HG03457 (cell line): ENCODE results near the gene ZC3H12C.
"Not testable (repeated sequence)": the region's sequence is repeated elsewhere in the genome, so short reads cannot be mapped to it uniquely, and the experiment has no call there.

Experiments
- ATAC-seq: cut with Tn5 transposase; IDR thresholded peaks from one replicate; pipeline ENCODE4 v1.9.1; 2021; ENCODE audit warnings: moderate number of reproducible peaks; ENCODE audit not compliant: unreplicated experiment

The ZC3H12C gene

GRCh38 chr11:110176366-110177085, 83.3 kb downstream of the ZC3H12C start:
- no peak for ATAC-seq

- no peak for ATAC-seq
These were observed 83.9 kb downstream of the ZC3H12C start for GRCh38 chr11:110177086-110177456.

DNA sequence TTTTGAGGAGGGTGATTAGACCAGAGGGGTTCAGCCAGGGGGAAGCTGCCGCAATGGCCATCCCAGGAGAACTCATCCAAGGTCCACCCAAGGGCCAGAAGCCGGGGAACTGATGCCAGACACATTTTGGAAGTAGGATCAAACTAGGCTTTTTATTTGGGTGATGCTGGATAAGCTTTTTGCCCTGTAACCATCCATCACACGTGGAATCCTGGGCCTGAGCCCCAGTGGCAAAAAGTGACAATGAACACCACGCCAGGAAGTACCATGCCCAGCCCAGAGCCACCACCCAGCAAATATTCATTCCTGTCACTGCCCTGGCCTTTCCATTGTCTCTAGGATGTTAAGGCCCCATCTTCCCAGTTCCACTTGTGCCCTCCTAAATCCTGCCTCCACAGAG, 85.9 kb downstream of the ZC3H12C start:
- no peak for ATAC-seq

GRCh38 chr11:110182886-110183285, 89.7 kb downstream of the ZC3H12C start:
- ATAC-seq: no peak

- ATAC-seq: no peak
These were observed 91.3 kb downstream of the ZC3H12C start for GRCh38 chr11:110184456-110184855.

DNA sequence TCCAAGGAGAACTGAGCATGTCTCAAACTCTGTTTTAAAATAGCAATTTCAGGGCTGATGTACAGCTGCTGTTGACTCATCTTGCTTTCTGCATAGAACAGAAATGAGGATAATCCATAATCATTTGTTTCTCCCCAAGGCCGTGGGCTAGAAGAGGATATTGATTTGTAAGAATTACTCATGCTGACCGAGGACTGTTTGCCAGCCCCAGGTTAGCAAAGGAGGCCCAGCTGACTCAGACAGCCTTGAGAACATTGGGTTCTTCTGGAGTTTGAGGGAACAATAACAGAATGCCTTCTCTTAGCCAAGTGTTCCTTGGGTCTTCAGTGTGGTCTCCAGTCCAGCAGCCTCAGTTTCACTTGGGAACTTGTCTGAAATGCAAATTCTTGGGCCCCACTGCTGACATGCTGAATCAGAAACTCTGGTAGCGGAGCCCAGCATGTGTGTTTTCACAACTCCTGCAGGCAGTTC, 92.0 kb downstream of the ZC3H12C start:
- ATAC-seq: no peak

DNA sequence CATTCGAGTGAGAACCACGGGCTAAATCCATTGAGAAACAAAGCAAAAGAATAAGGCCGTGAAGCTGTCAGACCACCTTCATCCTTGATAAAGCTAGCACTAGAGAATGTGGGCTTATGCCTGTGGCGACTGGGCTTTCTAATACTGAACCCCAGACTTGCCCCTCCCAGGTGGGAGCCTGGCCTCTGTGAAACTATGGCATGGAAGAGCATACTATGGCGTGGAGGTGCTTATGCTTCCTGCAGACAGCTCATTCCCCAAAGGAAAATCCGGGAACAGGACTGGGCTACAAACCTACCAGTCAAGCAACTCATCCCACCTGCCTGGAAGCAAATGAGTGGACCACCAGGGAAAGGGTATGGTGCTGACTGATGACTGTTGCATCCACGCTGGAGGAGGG, 92.4 kb downstream of the ZC3H12C start:
- no peak for ATAC-seq

DNA sequence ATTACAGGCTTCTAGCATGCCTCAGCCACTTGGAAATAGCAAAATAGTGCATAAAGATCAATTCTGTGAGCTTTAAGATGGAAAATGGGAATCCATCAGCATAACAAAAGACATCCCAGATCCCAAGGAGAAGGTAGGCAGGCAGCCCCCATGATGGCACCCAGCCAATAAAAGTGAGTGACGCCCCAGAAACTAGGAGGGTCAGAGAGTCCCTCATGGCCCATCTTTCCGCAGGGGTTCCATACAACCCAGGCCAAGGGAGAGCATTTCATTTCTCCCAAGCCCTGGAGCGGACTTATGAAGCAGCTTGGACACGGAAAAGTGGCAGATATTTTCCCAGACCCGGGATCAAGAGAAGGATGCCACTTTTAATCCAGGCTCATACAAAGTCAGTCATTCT, 93.3 kb downstream of the ZC3H12C start:
- ATAC-seq: no peak

DNA sequence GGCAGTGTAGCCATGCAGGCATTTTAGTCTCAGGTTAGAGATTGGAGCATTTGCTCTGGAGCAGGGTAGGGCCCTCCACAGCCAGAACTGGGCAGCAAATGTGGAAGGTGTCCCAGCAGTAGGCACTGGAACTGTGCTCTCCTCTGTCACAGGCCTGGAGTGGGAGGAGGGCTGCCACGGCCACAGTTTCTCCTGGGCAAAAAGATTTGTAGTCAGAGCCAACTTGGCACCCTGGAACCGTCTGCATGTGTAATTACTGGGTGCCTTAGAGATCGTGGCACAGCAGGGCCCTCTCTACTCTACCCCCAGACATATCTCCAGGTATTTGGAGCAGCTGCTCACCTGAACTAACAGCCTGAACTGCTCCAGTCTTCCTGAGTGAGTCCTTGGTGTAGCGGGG, 93.7 kb downstream of the ZC3H12C start:
- ATAC-seq: no peak

GRCh38 chr11:110187731-110188130, 94.5 kb downstream of the ZC3H12C start:
- ATAC-seq: no peak

DNA sequence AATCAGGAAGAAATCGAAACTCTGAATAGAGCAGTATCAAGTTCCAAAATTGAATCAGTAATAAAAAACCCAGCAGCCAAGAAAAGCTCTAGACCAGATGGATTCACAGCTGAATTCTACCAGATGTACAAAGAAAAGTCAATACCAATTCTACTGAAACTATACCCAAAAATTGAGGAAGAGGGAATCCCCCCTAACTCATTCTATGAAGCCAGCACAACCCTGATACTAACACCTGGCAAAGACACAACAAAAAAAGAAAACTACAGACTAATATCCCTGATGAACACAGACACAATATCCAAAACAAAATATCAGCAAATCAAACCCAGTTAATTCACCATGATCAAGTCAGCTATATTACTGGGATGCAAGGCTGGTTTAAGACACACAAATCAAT, 97.7 kb downstream of the ZC3H12C start:
- ATAC-seq: no peak

- not testable (repeated sequence) for ATAC-seq
These were observed 99.6 kb downstream of the ZC3H12C start for GRCh38 chr11:110192604-110193282.

GRCh38 chr11:110194211-110194766, 101.1 kb downstream of the ZC3H12C start:
- not testable (repeated sequence) for ATAC-seq

- no peak for ATAC-seq
These were observed 103.1 kb downstream of the ZC3H12C start for GRCh38 chr11:110196241-110196754.

DNA sequence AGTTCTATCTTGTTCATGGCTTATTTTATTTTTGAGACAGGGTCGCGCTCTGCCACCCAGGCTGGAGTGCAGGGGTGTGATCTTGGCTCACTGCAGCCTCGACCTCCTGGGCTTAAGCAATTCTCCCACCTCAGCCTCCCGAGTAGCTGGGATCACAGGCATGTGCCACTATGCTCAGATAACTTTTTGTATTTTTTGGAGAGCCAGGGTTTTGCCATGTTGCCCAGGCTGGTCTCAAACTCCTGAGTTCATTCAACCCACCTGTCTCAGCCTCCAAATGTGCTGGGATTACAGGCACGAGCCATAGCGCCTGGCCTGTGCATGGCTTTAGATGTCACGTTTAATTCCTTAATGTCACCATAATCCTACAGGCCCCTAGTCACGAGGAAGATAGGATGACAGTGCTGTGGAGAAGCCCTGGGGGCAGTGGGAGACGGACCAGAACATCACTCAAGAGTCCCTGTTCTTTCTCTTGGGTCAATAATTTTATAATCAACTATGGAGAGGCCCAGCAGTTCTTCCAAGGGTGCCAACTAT, 103.8 kb downstream of the ZC3H12C start:
- no peak for ATAC-seq

- no peak for ATAC-seq
These were observed 105.0 kb downstream of the ZC3H12C start for GRCh38 chr11:110198031-110198729.

DNA sequence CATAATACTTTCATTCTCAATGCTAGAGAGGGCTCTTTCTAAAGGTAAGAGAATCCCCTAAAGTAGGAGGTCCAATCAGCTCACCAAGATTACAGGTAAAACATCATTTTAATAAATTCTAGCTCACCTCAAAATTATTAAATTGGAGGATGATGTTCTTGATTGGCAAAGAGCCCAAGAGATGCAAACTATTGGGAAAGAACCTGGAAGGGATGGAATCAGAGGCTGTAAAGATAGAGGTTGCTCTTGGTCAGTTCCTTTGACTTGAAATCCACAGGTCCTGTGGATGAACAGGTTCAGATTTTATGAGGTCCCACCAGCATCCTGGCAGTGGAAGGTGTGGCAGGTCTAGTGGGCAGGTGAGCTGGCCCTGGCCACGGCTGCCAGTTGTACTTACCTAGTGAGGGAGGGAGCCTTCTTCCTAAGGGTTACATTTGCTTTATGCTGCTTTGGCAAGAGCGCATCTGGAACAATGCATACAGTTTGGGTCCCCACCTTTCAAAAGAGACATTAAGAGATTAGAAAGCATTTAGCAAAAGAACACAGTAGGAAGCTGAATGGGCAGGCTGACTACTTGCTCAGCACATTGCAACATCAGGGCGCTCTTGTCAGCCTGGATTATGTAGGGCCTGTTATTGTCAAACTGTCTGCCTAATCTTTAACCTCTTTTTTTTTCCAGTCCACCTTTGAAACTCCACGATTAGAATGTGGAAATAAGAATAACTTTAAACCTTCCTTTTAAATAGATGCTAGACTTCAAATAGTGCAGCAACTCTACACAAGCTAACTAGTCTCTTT, 106.2 kb downstream of the ZC3H12C start:
- ATAC-seq: no peak

GRCh38 chr11:110200241-110200640, 107.0 kb downstream of the ZC3H12C start:
- ATAC-seq: no peak

DNA sequence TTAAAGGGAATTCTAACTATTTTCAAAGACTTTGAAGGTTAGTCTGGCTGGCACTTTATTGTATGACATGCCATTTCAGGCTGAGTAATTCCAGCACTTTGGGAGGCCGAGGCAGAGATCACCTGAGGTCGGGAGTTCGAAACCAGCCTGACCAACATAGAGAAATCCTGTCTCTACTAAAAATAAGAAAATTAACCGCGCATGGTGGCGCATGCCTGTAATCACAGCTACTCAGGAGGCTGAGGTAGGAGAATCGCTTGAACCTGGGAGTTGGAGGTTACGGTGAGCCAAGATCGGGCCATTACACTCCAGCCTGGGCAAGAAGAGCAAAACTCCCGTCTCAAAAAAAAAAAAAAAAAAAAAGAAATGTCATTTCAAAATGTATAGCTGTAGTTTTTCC, 107.6 kb downstream of the ZC3H12C start:
- no peak for ATAC-seq

DNA sequence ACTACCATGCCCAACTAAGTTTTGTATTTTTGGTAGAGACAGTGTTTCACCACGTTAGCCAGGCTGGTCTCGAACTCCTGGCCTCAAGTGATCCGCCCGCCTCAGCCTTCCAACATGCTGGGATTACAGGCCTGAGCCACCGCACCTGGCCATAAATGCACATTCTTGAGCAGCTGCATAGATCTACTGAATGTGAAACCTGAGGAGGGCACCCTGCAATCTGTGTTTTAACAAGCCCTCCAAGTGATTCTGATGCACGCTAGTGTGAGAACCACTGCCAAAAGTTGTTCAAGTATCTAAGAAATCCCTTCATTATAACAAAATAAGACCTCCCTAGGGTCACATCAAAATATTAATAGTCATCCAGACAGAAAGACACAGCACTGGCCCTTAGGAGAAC, 113.9 kb downstream of the ZC3H12C start:
- no peak for ATAC-seq
